HG03175 (cell line): ENCODE results near the gene LCE3D.
"Not testable (repeated sequence)": the region's sequence is repeated elsewhere in the genome, so short reads cannot be mapped to it uniquely, and the experiment has no call there.

Experiments
- ATAC-seq: cut with Tn5 transposase; IDR thresholded peaks from one replicate; pipeline ENCODE4 v1.9.1; 2021; ENCODE audit warnings: mild to moderate bottlenecking, moderate library complexity; ENCODE audit not compliant: unreplicated experiment

Gene LCE3D

GRCh38 chr1:152580433-152580832 lies at the start of gene LCE3D:
Gene LCE3D (minus strand): TSS chr1:152580516. CDS start chr1:152579936, 580 bp downstream.
- no peak for ATAC-seq

- no peak for ATAC-seq
Measured at GRCh38 chr1:152626744-152627143, 46.4 kb upstream of the LCE3D start.

GRCh38 chr1:152623203-152623844 lies 43.0 kb upstream of the LCE3D start:
- ATAC-seq = no peak

GRCh38 chr1:152622803-152623202 lies 42.5 kb upstream of the LCE3D start, which contains the start of gene LCE3A:
Gene LCE3A (minus strand): TSS chr1:152623103. CDS start chr1:152623103, 0 bp downstream.
- no peak for ATAC-seq

GRCh38 chr1:152621993-152622392 lies 41.7 kb upstream of the LCE3D start:
- ATAC-seq = no peak

- no peak for ATAC-seq
Measured at GRCh38 chr1:152613511-152613910, 33.2 kb upstream of the LCE3D start, which contains the start of gene LCE3B. Gene LCE3B (plus strand): TSS chr1:152613811. CDS start chr1:152613811, 0 bp downstream.

GRCh38 chr1:152599934-152600333 lies 19.6 kb upstream of the LCE3D start, which contains the start of gene LCE3C:
Gene LCE3C (plus strand): TSS chr1:152600234. CDS start chr1:152600732, 498 bp downstream.
- ATAC-seq = no peak

- ATAC-seq = no peak
Measured at GRCh38 chr1:152596986-152597385, 16.7 kb upstream of the LCE3D start.

- no peak for ATAC-seq
Measured at GRCh38 chr1:152585586-152585985, 5.3 kb upstream of the LCE3D start.

GRCh38 chr1:152582647-152583046 lies 2.3 kb upstream of the LCE3D start:
- ATAC-seq = no peak

GRCh38 chr1:152579526-152579925 lies 790 bp downstream of the LCE3D start:
- not testable (repeated sequence) for ATAC-seq

GRCh38 chr1:152577168-152577567 lies 3.1 kb downstream of the LCE3D start:
- no peak for ATAC-seq

GRCh38 chr1:152566681-152567080 lies 13.6 kb downstream of the LCE3D start, which contains the start of gene LCE3E:
Gene LCE3E (minus strand): TSS chr1:152566780. CDS start chr1:152566208, 572 bp downstream.
- ATAC-seq = no peak

- no peak for ATAC-seq
Measured at GRCh38 chr1:152565535-152566215, 14.6 kb downstream of the LCE3D start.

GRCh38 chr1:152565115-152565514 lies 15.2 kb downstream of the LCE3D start:
- ATAC-seq = no peak

- not testable (repeated sequence) for ATAC-seq
Measured at GRCh38 chr1:152548358-152548757, 32.0 kb downstream of the LCE3D start.

GRCh38 chr1:152546704-152547103 lies 33.6 kb downstream of the LCE3D start:
- ATAC-seq = no peak

- ATAC-seq = no peak
Measured at GRCh38 chr1:152543820-152544219, 36.5 kb downstream of the LCE3D start.

GRCh38 chr1:152539901-152540300 lies 40.4 kb downstream of the LCE3D start:
- ATAC-seq = no peak

GRCh38 chr1:152537496-152537895 lies 42.8 kb downstream of the LCE3D start:
- no peak for ATAC-seq

GRCh38 chr1:152535774-152536173 lies 44.5 kb downstream of the LCE3D start:
- no peak for ATAC-seq

GRCh38 chr1:152533327-152533938 lies 46.9 kb downstream of the LCE3D start:
- no peak for ATAC-seq
